Measurements from ENCODE around the gene PRKAR2A.
A peak's percentile ranks its signal among the peaks of the same experiment; 100 is the strongest.
"Not testable (repeated sequence)": the region's sequence is repeated elsewhere in the genome, so short reads cannot be mapped to it uniquely, and the experiment has no call there.

The PRKAR2A gene

DNA sequence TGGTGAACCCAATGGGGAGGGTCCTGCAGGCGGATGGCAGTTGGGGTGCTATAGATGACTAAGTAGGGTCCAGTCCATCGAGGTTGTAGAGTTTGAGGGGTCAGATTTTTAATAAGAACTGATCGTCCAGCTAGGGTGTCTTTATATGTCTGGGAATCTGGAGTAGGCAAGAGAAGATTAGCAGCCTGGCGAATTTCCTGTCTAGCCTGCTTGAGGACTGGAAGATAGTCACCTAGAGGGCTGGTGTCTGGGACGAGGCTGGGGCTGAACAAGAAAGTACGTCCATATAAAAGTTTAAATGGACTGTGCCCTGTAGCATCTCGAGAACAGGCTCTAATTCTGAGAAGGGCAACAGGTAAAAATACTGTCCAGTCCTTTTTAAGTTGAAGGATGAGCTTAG, 123.9 kb downstream of the PRKAR2A start:
- DNase-seq (ENCODE audit: low read depth): no peak
- TF ChIP-seq, protein P1, sequence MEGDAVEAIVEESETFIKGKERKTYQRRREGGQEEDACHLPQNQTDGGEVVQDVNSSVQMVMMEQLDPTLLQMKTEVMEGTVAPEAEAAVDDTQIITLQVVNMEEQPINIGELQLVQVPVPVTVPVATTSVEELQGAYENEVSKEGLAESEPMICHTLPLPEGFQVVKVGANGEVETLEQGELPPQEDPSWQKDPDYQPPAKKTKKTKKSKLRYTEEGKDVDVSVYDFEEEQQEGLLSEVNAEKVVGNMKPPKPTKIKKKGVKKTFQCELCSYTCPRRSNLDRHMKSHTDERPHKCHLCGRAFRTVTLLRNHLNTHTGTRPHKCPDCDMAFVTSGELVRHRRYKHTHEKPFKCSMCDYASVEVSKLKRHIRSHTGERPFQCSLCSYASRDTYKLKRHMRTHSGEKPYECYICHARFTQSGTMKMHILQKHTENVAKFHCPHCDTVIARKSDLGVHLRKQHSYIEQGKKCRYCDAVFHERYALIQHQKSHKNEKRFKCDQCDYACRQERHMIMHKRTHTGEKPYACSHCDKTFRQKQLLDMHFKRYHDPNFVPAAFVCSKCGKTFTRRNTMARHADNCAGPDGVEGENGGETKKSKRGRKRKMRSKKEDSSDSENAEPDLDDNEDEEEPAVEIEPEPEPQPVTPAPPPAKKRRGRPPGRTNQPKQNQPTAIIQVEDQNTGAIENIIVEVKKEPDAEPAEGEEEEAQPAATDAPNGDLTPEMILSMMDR (conservative IDR thresholded peaks at IDR 0.05; ENCODE audit: low read depth, low read length): no peak
- H3K4me3 ChIP-seq (ENCODE audit: low read depth, low read length): no peak overlapping the region

DNA sequence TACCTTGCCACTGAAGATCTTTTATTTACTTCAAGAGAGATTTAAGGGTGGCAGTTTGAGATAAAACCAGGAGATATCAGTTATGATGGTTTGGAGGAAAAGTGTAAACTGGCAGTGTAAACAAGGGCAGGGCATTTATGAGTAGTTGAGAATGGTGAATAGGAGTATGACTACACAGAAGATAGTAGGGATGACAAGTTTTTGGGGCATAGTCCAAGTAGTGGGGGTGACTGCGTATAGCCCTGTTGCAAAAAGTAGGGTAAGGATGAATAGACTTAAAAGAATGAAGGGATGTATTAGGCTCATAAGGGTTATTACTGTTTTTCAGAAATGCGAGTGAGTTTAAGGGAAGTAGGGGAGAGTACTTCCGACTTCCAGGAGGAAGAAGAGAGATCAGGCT, 124.4 kb downstream of the PRKAR2A start:
- not testable (repeated sequence) for H3K4me3 ChIP-seq (ENCODE audit: low read depth, low read length); DNase-seq (ENCODE audit: low read depth)

DNA sequence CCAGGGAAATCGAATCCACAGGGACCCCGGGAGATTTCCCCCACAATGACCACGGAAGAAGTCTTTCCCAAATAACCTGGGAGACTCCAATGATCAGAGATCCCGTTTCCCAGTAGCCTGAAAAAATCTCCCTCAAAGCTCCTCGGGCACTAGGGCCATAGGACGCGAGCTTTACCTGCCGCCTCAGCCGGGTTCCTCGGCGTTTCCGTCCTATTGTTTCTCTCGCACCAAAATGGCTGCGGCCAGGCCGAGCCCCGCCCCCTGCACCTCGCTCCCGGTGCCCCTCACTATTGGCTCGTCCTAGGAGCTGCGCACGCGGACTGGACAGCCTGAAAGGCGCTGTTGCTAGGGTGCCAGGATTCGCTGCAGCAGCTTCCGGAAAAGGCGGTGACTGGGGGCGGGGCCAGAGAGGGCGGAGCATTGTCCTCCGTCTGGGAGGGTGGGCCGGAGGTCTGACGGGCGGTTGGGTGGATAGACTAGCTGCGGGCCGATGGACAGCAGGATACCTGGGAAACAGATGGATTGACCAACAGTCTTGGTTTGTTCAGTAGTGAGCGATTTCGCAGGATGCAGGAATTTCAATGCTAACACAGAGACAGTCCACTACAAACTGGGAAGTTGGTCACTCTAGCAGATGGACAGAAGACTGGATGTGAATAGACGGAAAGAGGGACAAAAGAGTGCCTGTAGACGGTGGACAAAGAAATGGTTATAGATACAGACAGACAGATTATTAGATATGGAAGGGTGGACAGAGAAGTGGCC, 130.5 kb downstream of the PRKAR2A start, which contains the start of gene IP6K2:
TSS of gene IP6K2 (minus strand) at position 240 of the 765 bp plus-strand sequence. CDS start 21,930 bp downstream, outside the sequence.
- peak within 1 kb of the TSS; percentile 75 for H3K4me3 ChIP-seq (ENCODE audit: low read depth, low read length)
- DNase-seq (ENCODE audit: low read depth): peak; percentile 99
- TF ChIP-seq, protein P1 (conservative IDR thresholded peaks at IDR 0.05; ENCODE audit: low read depth, low read length): no peak

DNA sequence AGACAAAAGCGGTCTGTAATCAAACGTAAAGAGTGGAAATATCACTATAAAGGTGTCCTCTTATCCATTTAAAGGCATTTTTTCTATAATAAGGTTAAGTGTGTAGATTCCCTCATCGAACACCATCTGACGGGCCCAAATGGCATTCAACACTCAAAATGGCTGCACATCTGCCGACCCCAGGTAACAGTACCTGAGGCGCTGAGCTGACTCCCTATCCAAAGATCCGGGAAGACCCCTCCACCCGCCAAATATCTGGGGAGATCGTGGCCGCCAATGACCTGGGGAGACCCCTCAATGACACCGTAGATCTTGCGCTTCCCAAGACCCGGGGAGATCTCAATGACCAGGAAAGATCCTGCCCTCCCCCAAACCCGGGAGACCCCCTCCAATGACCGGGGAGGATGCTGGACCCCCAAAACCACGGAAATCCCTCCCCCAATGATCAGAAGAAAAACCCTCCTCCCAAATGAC, 131.1 kb downstream of the PRKAR2A start:
- TF ChIP-seq, protein P1 (conservative IDR thresholded peaks at IDR 0.05; ENCODE audit: low read depth, low read length): no peak
- H3K4me3 ChIP-seq (ENCODE audit: low read depth, low read length): peak overlapping the region; percentile 75
- DNase-seq (ENCODE audit: low read depth): no peak

DNA sequence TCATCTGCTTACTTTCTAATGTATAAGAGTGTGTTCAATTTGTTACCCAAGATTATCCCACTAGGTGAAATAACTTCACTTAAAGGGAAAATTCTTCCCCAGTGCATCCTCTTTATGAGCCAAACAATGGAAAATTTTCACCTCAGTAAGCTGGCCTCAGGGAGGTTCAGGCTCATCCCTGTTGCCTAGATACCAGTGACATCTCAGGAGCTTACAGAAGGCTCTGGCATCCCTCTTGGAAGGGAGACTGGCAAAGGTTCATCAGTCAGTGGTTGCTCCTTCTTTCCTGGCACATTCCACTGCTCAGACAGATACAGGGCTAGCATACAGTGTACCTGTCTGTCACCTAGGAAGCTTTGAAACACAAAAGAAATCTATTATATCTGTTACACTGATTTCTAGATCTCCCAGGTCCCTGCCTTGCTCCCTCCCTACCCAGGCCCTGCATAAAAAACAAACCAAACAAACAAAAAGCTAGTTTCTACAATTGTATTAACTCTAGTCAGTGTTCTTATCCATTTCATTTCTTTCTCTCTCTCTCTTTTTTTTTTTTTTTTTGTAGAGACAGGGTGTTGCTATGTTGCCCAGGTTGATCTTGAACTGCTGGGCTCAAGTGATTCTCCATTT, 132.4 kb downstream of the PRKAR2A start:
- peak; percentile 72 for DNase-seq (ENCODE audit: low read depth)
- TF ChIP-seq, protein P1 (conservative IDR thresholded peaks at IDR 0.05; ENCODE audit: low read depth, low read length): no peak
- peak overlapping the region; percentile 75 for H3K4me3 ChIP-seq (ENCODE audit: low read depth, low read length)

DNA sequence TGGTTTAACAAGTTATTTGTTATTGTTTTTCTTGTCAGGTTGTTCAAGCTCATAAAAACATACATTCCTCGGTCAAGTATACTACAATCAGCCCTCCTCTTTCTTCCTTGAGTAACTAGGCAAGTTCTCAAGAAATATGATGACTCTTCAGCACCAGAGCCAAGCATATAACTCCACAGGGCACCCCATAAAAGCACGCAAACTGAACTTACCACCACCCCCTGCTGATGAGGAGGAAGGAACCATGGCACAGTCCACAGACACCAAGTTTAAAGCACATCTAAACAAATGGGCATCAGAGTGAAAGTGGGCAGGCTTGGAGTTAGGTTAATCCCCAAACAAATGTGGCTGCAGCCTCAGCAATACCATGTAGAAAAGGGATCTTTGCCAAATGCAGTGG, 135.9 kb downstream of the PRKAR2A start:
- DNase-seq (ENCODE audit: low read depth): peak; percentile 62
- TF ChIP-seq, protein P1 (conservative IDR thresholded peaks at IDR 0.05; ENCODE audit: low read depth, low read length): no peak
- H3K4me3 ChIP-seq (ENCODE audit: low read depth, low read length): no peak overlapping the region

DNA sequence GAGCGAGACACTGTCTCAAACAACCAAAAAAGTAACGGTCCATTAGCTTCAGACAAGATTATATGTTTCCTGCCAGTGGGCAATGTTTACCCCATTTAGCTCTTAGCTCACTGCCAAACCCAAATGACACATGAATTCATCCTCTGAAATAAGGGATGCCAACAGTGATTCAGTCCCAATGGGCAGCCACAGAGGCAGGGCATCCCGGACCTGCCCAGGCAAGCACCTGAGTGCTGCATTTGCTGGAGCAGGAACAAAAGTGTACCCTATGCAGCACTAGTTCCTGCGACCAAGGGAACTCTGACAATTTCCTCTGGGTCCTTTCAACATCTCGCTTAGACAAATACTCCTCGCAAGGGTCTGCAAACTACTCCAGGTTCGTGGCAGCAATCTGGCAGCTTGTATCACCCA, 138.6 kb downstream of the PRKAR2A start:
- TF ChIP-seq, protein P1 (conservative IDR thresholded peaks at IDR 0.05; ENCODE audit: low read depth, low read length): no peak
- no peak for DNase-seq (ENCODE audit: low read depth)
- no peak overlapping the region for H3K4me3 ChIP-seq (ENCODE audit: low read depth, low read length)

All from choroid plexus epithelial cell (primary cell).